NCI-H146 treated with DMSO at 0.1 percent for 48 hours (cell line): Measurements from ENCODE around the gene GLDN.

Experiments
- DNase-seq: peaks from one replicate; lab custom pipeline; 2025; ENCODE audit not compliant: unreplicated experiment; lab: John Stamatoyannopoulos, UW

GLDN gene

GRCh38 chr15:51322621-51323296 is 18.7 kb upstream of the GLDN start:
- no peak for DNase-seq

GRCh38 chr15:51323749-51324148 is 17.7 kb upstream of the GLDN start:
- DNase-seq: no peak

- DNase-seq: no peak
These were observed 16.3 kb upstream of the GLDN start for GRCh38 chr15:51325167-51325566.

GRCh38 chr15:51327081-51327480 is 14.4 kb upstream of the GLDN start:
- no peak for DNase-seq

GRCh38 chr15:51328926-51329325 is 12.5 kb upstream of the GLDN start:
- DNase-seq: no peak

- no peak for DNase-seq
These were observed 10.3 kb upstream of the GLDN start for GRCh38 chr15:51331141-51331540.

GRCh38 chr15:51332206-51333147 is 9.0 kb upstream of the GLDN start:
- DNase-seq: no peak

GRCh38 chr15:51333571-51333970 is 7.9 kb upstream of the GLDN start:
- no peak for DNase-seq

- DNase-seq: no peak
These were observed 7.4 kb upstream of the GLDN start for GRCh38 chr15:51334011-51334451.

- no peak for DNase-seq
These were observed 6.4 kb upstream of the GLDN start for GRCh38 chr15:51335087-51335486.

GRCh38 chr15:51335538-51336410 is 5.7 kb upstream of the GLDN start:
- DNase-seq: no peak

GRCh38 chr15:51338496-51338895 is 3.0 kb upstream of the GLDN start, which contains the start of gene CYP19A1:
TSS of gene CYP19A1 (minus strand) at chr15:51338596. CDS start at chr15:51242912, 95,684 bp downstream.
- no peak for DNase-seq

- peak; percentile 33 for DNase-seq
These were observed 958 bp downstream of the GLDN start for GRCh38 chr15:51342227-51342999.

- DNase-seq: no peak
These were observed 2.0 kb downstream of the GLDN start for GRCh38 chr15:51343466-51343865.

GRCh38 chr15:51346136-51346535 is 4.7 kb downstream of the GLDN start:
- no peak for DNase-seq

GRCh38 chr15:51348688-51349087 is 7.2 kb downstream of the GLDN start:
- no peak for DNase-seq

- no peak for DNase-seq
These were observed 7.8 kb downstream of the GLDN start for GRCh38 chr15:51349156-51349844.

GRCh38 chr15:51350723-51351122 is 9.3 kb downstream of the GLDN start:
- no peak for DNase-seq

GRCh38 chr15:51353976-51354375 is 12.5 kb downstream of the GLDN start:
- DNase-seq: no peak

- no peak for DNase-seq
These were observed 13.6 kb downstream of the GLDN start for GRCh38 chr15:51355096-51355495.
